Glomerular endothelial cell (primary cell): ENCODE results near the gene CACNG8. TPM values are rescaled to one million over a fixed set of nuclear protein-coding genes. Genes with fewer than 3 reads are reported as not detected.

ENCODE experiments used
- DNase-seq: peaks from one replicate; pipeline ENCODE4 v3.0.0-alpha.2; 2011; ENCODE audit warnings: low read depth, low spot score; ENCODE audit errors: extremely low read depth
- total RNA-seq: library from RNA; depleted of rRNA; stranded (reverse); fragments of >200 nt; gene quantifications from 2 replicates; pipeline ENCODE4 v1.2.3, GENCODE V29; 2015

CACNG8 gene
- total RNA-seq, 1 donor from 2014 or later: 2.1 TPM

GRCh38 chr19:53991224-53992113, 28.7 kb downstream of the CACNG8 start, which contains the start of gene CACNG6:
Gene CACNG6, plus strand, starts transcription at chr19:53991637. Its CDS starts 1,241 bp downstream, at chr19:53992878.
- DNase-seq: no peak

GRCh38 chr19:53992211-53992610, 29.5 kb downstream of the CACNG8 start:
- DNase-seq: no peak

DNA sequence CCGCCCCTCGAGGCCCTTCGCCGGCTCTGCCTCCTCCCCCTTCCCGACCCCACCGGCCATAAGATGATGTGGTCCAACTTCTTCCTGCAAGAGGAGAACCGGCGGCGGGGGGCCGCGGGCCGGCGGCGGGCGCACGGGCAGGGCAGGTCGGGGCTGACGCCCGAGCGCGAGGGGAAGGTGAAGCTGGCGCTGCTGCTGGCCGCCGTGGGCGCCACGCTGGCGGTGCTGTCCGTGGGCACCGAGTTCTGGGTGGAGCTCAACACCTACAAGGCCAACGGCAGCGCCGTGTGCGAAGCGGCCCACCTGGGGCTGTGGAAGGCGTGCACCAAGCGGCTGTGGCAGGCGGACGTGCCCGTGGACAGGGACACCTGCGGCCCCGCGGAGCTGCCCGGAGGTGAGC, 30.1 kb downstream of the CACNG8 start:
- DNase-seq: no peak

- no peak for DNase-seq
These were observed 30.7 kb downstream of the CACNG8 start for GRCh38 chr19:53993448-53993847.

DNA sequence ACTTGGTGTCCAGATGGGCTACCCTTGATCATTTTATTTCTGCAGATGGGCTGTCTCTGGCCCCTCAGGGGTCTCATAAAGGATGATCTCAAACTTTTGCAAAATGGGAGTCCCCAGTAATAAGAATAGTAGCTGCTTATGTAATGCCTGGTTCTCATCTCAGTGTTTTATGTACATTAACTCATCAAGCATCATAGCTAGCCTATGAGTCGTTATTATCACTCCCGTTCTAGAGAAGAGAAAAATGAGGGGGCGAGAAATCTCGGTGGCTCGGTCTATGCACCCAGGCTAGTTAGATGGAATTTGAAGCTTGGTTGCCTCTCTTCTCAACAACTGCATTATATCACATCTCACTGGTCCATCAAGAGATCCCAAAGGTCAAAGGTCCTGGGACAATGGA, 32.1 kb downstream of the CACNG8 start:
- DNase-seq: no peak

GRCh38 chr19:53998223-53998622, 35.5 kb downstream of the CACNG8 start:
- no peak for DNase-seq

- no peak for DNase-seq
These were observed 37.0 kb downstream of the CACNG8 start for GRCh38 chr19:53999694-54000093.

DNA sequence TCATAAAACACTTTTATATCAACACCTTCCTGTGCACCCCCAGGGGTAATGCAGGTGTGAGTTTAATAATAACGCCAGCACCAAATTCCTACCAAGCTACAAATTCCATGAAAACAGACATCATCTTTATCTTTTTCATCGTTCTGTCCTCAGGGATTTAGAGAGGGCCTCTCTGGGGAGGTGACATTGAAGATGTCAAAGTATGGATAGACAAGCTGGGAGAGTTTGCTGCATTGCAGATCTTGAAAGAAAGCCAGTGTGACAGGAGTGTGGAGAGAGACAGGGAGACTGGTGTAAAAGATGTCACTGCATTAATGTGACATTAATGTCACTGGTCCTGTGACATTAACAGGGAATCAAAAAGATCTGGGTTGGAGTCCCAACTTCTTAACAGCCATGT, 38.8 kb downstream of the CACNG8 start:
- DNase-seq: no peak

DNA sequence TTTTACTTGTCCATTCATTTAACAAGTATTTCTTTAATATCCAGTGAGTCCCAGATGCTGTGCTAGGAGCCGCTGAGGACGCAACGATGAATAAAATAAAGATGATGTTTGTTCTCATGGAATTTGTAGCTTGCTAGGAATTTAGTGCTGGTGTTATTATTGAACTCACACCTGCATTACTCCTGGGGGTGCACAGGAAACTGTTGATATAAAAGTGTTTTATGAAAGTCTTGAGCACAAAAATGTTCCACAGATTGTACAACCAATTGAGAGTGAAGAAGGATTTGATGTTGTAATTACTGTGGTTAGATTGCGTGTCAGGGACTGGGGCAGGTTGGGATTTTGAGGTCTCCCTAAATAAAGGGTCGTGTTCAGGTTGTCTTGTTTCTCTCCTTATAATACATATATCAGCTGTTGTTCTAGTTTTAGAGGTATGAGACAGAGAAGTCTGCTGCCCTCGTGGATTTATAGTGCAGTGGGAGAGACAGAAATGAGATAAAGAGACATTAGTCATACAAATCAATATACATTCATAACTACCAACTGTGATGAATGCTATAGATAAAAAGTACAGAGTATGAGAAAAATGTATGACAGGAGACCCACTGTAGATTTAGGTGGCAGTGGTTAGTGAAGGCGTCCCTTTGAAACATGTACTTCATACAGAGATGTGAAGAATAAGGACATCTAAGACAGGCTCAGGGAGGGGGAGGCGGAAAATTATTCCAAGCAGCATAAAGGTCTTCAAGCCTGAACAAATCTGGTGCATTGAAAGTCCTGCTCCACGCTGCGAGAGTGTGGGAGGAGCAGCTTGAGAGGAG, 40.0 kb downstream of the CACNG8 start:
- no peak for DNase-seq

DNA sequence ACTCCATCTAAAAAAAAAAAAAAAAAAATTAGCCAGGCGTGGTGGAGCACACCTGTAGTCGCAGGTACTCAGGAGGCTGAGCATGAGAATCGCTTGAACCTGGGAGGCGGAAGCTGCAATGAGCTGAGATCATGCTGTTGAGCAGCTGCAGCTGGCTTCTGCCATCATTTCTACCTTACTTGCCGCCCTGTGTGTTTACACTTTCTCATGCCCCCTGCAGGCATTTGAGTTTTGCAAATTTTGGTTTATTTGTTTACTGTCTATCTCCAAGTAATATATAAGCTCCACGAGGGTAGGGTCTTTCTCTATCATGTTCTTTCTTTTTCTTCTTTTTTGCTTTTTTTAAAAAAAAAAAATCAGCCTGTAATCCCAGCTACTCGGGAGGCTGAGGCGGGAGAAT, 46.7 kb downstream of the CACNG8 start:
- DNase-seq: no peak

GRCh38 chr19:54010474-54010873, 47.7 kb downstream of the CACNG8 start:
- no peak for DNase-seq

GRCh38 chr19:54011507-54012211, 48.9 kb downstream of the CACNG8 start:
- no peak for DNase-seq

- DNase-seq: no peak
These were observed 51.1 kb downstream of the CACNG8 start for GRCh38 chr19:54013866-54014265.

DNA sequence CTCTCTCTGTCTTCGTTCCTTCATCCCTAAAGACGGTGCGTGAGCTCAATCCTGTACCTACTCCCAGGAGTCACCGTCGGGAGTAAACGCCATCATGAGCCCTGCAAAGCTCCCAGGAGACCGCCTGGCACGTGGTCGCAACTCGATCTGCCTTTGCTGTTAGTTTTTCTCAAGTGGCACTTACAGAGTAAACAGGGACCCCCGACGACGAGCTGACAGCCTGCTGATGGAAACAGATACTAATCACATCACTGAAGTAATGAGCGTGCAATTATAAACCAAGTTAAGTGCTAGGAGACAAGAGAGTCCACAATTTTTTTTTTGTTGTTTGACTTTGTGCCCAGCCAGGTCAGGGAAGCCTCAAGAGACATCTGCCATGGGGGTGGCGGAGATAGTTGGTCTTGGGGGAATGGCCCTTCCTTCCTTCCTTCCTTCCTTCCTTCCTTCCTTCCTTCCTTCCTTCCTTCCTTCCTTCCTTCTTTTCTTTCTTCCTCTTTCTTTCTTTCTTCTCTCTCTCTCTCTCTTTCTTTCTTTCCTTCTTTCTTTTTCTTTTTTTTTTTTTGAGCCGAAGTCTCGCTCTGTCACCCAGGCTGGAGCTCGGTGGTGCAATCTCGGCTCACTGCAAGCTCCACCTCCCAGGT, 52.3 kb downstream of the CACNG8 start:
- no peak for DNase-seq

- DNase-seq: no peak
These were observed 54.5 kb downstream of the CACNG8 start for GRCh38 chr19:54017261-54017660.

GRCh38 chr19:54021363-54021762, 58.6 kb downstream of the CACNG8 start:
- DNase-seq: no peak

DNA sequence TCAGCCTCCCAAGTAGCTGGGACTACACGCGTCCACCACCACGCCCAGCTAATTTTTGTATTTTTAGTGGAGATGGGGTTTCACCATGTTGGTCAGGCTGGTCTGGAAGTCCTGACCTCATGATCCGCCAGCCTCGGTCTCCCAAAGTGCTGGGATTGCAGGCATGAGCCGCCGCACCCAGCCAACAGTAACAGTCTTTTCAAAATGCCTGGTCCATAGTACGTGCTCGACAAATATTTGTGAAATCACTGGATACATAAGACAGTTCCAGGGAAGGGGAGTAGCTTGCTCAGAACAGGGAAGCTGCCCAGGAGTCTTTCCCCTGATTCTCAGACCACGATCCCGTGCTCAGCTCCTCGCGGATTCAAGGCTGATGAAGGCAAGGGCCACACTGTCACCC, 59.2 kb downstream of the CACNG8 start:
- no peak for DNase-seq

DNA sequence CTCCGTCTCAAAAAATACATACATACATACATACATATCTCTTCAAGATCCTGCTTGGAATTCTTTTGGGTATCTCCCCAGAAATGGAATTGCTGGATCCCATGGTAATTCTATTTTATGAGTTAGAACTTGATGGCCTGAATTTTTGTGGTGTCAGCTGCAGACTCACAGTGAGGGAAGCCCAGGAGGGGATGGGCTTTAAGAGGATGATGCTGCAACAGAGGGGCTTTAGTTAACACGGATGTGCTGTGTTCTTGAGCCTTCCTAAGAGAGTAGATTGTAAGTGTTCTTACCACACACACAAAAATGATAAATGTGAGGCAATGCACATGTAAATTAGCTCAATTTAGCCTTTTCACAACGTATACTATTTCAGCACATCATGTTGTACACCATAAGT, 60.5 kb downstream of the CACNG8 start:
- DNase-seq: no peak

DNA sequence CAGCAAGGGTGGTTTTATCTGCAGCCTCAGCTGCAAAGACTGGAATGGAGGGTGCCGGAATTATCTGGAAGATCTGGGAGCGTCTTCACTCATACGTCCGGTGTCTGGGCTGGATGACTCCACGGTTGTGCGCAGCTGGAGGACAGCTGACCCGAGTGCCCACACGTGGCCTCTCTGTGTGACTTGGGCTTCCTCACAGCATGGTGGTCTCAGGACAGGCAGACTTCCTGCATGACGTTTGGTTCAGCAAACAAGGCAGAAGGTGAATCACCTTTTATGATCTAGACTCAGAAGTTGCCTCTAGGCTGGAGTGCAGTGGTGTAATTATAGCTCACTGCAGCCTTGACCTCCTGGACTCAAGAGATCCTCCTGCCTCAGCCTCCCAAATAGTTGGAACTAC, 61.9 kb downstream of the CACNG8 start:
- DNase-seq: no peak

DNA sequence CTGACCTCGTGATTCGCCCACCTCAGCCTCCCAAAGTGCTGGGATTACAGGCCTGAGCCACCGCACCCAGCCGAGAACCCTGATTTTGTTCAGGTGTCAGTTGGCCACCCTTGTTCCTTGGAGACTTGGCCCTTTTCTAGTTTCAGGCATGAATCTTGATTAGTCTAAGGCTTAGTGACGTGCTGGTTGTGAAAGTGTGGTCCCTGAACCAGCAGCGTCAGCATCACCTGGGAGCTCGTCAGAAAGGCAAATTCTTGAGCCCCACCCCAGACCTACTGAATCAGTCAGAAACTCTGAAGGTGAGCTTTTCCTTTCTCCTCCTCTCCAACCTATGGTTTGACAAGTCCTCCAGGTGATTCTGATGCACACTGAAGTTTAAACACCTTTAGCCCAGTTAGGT, 63.9 kb downstream of the CACNG8 start:
- no peak for DNase-seq

- DNase-seq: no peak
These were observed 66.6 kb downstream of the CACNG8 start for GRCh38 chr19:54029301-54029700.
